Measurements from ENCODE around the gene KCTD16.

KCTD16 gene

DNA sequence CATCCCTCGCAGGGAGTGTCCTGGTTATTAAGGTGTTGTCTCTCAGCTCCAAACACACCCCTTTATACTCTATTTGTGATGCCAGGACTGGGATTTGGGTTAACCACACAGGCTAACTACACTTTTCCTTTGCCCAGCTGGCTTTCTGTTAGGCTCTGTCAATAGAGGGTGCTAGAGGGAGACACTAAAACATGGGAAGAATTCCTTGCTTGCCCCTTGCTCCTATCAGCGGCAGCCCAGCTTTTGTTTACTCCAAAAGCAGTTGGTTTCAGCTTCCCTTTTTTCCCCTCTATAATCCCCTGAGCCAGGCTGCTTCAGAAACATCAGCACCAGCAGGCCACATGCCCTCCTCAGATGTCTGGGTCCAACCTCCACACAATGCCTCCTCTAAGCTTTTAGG is 297.1 kb downstream of the KCTD16 start:
- no peak for DNase-seq

DNA sequence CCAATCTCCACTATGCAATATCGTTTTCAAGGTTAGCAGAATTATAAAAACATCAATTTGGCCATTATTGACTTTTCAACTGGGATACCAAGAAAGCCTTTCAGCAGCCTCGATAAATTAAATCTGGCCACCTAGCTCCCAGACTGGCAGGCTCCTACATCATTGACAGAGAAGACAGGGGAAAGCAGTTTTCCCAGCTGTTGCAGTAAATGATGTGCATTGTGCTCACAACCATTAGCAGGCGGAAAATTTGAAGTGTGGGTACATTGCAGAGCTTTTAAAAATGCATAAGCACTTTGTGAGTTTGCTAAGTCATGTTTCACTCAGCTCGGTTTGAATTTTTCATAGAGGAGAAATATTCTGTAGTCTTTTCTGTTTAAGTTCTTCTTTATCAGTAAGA is 297.9 kb downstream of the KCTD16 start:
- no peak for DNase-seq

DNA sequence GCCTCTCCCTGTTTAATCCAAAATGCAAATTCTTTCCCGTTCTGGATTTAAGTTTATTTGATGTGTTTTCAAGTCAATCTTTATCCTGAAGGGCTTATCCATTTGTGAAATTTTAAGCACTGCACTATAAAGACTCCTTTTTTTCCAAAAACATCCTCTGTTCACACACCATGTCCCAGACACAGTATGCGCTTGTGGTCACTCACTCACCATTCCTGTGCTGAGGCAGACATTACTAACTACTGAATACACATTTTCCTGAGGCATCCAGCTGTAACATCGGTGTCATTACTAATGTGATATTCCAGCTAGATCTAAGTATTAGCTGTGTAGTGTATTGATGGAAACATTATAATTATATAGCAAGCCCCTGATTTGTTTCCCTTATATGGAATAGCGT is 298.4 kb downstream of the KCTD16 start:
- no peak for DNase-seq

DNA sequence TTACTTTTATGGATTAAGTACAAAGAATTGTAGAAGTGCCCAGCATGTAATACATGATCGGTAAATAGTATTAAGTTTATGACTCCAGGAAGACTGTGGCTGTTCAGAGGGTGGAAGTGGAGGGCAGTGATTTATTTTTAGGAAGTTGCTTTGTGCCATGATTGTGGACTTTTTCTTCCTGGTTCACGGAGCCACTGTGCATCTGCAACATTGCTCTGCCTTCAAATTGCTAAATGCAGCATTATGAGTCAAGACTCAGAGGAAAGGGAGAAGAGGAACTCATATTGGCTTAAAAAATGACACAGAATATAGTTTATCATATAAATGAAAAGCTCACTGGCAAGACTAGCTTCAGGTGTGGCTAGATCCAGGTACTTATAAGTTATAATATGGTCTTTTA is 301.5 kb downstream of the KCTD16 start:
- DNase-seq, result no peak

DNA sequence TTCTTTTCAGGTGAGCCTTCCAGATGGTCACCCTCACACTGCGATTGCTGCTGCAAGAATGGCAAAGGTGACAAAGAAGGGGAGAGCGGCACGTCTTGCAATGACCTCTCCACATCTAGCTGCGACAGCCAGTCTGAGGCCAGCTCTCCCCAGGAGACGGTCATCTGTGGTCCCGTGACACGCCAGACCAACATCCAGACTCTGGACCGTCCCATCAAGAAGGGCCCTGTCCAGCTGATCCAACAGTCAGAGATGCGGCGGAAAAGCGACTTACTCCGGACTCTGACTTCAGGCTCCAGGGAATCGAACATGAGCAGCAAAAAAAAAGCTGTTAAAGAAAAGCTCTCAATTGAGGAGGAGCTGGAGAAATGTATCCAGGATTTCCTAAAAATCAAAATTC is 303.0 kb downstream of the KCTD16 start:
- no peak for DNase-seq

DNA sequence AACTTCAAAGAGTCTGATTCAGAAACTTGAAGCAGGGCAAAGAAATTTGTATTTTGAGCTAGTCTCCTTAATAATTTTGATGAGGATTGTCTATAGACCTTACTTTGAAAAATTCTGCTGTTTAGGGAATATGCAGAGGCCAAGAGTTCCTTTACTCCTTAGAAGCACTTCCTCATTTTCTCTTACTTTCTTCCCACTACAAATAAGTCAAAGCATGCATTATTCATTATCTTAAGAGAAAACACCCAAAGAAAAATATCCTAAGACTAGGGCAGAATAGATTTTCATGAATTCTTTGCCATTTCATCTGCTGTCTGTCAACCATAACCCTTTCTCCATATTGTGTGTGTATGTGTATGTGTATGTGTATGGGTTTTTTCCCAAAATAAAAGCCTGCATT is 307.9 kb downstream of the KCTD16 start:
- DNase-seq, result no peak

DNA sequence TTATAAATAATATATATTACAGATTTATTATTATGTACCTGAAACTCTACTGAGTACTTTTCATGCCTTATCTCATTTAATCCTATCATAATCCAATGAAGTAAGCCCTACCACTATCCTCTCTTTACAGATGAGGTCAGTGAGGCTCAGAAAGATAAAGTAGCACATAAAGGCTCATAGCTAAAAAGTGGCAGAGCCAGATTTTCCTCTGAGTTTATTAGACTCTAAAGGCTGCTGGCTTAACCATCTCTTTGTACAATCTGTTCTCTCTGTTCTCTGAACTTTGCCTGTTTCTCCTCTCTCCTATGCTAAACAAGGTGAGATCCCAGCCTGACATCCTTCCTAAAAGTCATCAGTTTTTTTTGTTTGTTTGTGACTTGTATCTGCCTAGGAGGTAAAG is 311.2 kb downstream of the KCTD16 start:
- DNase-seq, result no peak

DNA sequence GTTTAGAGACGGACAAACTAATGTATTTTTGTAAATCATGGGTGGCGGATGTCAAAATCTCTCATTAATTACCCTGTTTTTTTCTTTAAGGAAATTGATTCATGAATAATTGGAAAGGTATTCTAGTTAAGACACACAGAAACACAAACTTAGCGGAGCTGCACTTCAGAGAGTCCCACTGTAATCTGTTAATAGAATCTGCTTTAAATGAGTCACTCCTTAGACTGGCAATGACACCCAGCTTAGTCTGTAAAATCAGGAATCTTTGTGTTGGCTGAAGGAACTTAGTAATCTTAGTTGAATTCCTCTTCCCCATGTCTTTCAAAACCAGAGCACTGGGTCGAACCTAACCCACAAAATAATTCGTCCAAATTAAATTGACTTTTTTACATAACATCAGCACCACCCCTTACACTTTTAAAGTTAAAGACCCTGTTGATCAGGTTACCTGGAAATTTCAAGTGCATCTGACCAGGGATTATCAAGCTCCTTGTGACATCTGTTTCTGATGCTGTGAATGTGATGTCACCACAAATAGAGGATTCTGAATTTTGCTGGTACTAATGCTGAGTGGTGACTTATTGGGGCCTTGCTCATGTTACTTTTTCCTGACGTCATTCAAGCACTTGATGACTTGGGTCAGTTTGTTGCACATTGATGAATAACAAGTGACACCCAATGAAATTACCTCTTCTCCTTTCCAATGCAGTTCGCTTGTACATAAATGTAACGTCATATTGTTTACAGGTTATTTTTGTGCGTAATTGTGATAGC is 313.6 kb downstream of the KCTD16 start:
- no peak for DNase-seq

DNA sequence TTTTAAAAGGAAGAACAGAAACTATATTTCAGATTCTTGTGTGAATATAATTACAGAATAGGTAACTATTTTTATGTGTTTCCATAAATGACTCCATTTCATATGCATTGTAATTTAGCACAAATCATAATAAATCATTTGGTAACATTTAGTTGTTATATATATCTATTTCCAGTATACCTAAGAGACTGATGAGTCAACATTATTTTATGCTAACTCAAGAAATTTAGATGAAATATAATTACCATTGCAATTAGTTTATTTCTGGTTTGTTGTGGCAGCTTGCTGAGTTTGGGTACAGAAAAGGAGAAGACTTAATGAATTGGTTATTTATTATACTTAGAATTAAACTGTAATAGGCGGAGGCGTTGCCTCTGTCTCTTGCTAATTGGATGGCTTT is 314.9 kb downstream of the KCTD16 start:
- no peak for DNase-seq

DNA sequence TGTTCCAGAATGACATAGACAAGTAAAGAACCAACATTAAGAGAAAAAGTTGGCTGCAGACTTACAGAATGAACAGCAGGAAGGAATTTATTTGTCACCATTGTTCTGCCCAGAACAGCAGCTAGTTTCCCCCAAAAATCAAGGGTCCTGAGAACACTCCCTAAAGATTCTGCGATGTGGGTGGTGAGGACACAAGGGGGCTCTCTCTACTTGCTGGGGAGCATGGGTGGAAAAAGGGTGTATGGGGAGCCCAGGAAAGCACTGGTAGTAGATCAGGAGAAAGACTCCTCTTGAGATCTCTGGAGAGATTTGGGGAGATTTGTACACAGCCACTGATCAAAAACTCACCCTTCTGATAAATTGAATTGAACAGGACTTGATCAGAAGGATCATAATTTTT is 316.5 kb downstream of the KCTD16 start:
- DNase-seq, result no peak

DNA sequence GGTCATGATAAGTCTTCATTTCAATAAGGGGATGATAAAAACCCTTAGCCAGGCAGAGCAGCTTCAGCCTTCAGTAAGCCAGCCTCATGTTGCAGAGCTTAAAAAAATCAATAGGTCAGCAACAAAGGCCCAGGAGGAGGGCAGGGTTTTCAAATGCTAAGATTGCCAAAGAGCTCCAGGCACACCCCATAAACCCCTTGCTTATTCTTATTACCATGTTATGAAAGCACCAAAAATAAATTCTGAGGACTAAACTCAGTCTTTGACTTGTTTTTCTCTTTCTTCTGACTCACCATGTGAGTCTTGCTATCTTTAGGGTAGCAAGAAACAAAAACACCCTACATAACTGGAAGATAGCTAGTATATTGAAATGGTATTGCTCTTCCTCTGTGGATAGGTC is 317.1 kb downstream of the KCTD16 start:
- DNase-seq, result no peak

DNA sequence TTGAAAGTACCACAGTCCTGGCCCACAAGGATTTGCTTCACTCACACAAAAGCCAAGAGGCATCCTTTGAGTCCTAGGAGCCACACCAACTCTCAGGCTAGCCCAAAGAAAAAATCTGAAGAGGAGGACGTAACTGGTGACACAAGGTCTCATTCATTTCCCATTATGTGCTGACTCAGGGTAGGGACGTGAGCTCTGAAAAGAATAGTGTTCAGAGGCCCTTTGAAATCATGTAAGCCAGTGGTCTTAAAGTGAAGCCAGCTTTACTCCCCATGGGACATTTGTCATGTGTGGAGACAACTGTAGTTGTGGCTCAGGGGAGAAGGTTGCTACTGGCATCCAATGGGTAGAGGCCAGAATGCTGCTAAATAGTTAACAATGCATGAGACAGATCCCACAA is 332.4 kb downstream of the KCTD16 start:
- no peak for DNase-seq

DNA sequence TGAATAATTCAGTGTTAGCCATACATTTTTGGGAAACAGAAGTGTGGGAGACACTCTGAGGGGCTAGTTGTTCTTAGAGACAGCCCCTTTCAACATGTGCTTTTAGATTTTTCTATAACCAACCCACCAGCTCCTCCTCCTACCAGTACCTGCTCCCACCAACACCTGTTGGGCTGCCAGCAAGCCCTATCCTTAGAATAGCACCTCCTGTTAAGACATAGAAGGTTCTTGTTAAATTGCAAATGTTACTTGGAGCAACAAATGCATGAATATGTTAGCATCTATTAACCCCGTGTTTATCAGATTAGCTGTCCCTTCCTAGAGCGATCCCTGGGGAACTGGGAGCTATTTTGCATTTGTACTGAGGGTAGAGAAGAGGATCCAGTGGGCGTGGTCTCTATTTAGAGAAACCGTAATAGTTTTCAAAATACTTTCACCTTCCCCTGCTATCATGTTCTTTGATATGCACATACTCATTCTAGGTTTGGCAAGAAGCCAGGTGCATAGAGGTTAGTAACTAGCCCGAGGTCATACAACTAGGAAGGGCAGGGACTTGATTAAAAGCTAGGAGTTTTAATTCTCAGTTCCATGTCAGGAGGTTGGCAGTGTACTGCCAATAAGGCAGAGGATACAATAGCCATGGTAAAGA is 334.4 kb downstream of the KCTD16 start:
- no peak for DNase-seq

DNA sequence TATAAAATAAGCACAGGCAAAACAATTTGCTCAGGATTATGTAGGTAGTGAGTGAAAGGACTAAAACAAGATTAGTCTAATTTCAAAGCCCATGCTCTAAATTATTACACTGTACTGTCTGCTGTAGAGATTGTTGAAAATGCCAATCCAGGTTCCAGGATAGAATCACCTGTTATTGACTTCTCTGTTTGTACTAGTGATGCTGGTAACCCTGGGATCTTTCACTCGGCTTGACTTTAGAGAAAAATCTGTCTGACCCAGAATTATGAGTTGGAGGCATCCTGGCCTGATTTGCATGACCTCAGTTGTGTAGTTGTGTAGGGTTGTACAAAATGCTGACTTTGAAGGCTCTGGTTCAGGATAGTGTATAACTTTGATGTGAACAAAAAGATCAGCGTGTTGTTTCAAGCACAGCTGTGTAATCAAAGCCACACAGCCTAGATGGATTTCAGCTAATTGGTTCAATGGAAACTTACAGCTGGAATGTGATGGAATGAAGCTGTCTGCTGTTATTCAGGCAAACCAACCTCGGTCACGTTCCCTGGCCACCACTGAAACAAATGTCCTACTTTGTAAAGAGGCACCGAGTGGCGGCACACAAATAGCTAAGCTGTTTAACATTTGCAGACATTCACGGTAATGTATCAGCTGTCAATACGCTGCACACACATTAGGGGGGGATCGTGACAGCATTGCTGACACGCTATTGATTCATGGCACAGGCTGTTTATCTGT is 340.3 kb downstream of the KCTD16 start:
- no peak for DNase-seq

DNA sequence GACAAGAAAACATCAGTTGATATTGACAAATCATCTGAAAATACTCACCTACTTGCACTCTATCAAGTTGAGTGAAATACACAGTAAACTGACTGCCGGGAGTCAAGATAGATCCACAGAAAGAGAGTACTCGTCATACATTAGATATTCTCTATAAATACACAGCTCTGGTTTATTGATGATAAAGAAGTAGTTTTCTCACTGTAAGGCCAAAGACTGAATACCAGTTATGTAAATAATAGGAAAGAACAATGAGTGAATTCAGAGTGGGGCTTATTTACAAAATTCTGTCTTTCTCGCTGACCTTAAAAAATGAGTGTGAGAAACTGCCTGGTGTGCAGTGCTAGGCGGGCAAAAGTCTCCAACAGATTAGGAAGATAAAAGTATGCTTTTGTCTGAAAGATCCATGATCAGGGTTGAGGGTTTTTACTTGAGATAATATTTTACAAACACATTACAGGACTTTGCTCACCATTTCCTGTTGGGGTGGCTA is 341.0 kb downstream of the KCTD16 start:
- DNase-seq, result no peak

DNA sequence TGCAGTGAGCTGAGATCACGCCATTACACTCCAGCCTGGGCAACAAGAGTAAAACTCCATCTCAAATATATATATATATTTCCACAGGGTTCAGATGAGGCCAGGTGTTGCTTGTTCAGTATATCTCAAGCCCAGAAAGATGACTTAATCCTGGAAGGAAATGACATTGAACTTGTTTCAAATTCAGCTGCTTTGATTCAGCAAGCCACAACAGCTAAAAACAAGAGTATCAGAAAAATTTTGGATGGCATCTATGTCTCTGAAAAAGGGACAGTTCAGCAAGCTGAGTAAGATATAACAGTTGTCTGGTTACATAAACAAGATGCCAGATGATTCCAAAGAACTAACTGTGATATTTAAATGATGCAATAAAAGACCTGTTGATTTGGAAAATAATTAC is 352.0 kb downstream of the KCTD16 start:
- no peak for DNase-seq

DNA sequence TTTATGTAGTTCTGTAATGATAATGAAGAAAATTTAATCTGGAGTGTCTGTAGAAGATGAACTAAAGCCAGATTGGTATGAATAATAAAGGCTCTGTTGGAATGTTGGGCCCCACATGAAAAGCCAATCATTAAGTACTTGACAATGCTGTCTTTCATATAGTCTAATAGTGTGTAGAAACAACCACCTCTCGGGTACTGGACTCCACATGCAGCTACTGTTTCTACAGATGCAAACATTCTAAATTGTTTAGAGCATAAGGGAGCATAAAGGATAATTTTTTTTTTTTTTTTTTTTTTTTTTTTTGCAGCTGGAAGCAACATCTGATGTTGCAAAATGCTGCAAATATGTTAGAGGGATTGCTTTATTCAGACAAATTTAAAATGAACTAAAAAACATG is 354.3 kb downstream of the KCTD16 start:
- DNase-seq, result no peak

DNA sequence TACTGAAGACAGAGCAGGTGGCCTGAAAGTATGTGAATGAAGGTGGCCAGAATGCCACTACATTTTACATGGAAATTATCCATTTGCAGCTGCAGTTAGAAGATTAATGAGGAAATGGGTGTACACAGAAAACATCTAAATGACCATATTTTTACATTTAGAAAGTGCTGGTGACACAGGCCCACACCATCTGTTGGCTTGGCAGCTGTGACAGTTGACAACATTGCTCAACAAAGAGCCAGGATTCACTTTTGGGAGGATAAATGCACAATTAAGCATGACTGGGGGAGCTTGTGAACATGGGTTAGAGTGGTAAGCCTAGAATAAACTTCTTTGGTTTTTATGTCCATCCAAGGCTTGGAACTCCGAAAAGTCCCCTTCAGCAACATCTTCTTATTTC is 360.5 kb downstream of the KCTD16 start:
- no peak for DNase-seq
